Caco-2 (cell line): ENCODE measurements around the gene SNCG. TPM values are rescaled to one million over a fixed set of nuclear protein-coding genes. Genes with fewer than 3 reads are reported as not detected.
"Not testable (repeated sequence)": the region's sequence is repeated elsewhere in the genome, so short reads cannot be mapped to it uniquely, and the experiment has no call there.

Experiments
- BruUV-seq: library from RNA; stranded (reverse); fragments of 400-500 nt; replicated peaks from 2 replicates; lab custom pipeline; 2021; lab: Mats Ljungman, UMichigan
- CTCF ChIA-PET: fragments of 300-600 bp; sonication (Branson Sonifier 250); formaldehyde crosslinking; loops from one replicate; lab custom pipeline; 2022; ENCODE audit warnings: antibody characterized with exemption; lab: Charles Lee
- POLR2A ChIA-PET: fragments of 300-600 bp; sonication (Branson Sonifier 250); formaldehyde crosslinking; loops from one replicate; lab custom pipeline; 2022; ENCODE audit warnings: antibody characterized with exemption; lab: Charles Lee
- DNase-seq, 2 experiments: peaks; one replicate each; pipeline versions ENCODE4 v3.0.0 to v3.0.0-alpha.2; 2020 to 2022
- H3K27me3 ChIP-seq: replicated peaks from 2 replicates; pipeline ENCODE4 v1.6.0; 2011; ENCODE audit warnings: low read length; ENCODE audit not compliant: control insufficient read depth, insufficient read depth
- H3K36me3 ChIP-seq: 2 replicates; pipeline ENCODE4 v1.5.1; 2011; ENCODE audit warnings: low read length; ENCODE audit not compliant: control insufficient read depth, insufficient read depth
- H3K4me1 ChIP-seq: fragments of 250-450 bp; sonication (Bioruptor Pico); 2 replicates; pipeline ENCODE4 v1.5.1; 2020; ENCODE audit warnings: mild to moderate bottlenecking
- H3K4me3 ChIP-seq: 2 replicates; pipeline ENCODE4 v1.5.1; 2011; ENCODE audit warnings: low read depth, mild to moderate bottlenecking, control low read depth, low read length
- H3K9me3 ChIP-seq: fragments of 250-450 bp; sonication (Bioruptor Pico); 2 replicates; pipeline ENCODE4 v1.5.1; 2020; ENCODE audit warnings: mild to moderate bottlenecking, moderate library complexity
- H3K27ac Mint-ChIP-seq: one replicate; pipeline ENCODE4 v1.8.0; 2022; ENCODE audit warnings: mixed read lengths; ENCODE audit not compliant: unreplicated experiment
- H3K27me3 Mint-ChIP-seq: one replicate; pipeline ENCODE4 v1.8.0; 2022; ENCODE audit warnings: mixed read lengths; ENCODE audit not compliant: insufficient read depth, unreplicated experiment
- H3K36me3 Mint-ChIP-seq: one replicate; pipeline ENCODE4 v1.8.0; 2022; ENCODE audit warnings: mild to moderate bottlenecking, mixed read lengths; ENCODE audit not compliant: insufficient read depth, unreplicated experiment
- H3K4me1 Mint-ChIP-seq: one replicate; pipeline ENCODE4 v1.8.0; 2022; ENCODE audit warnings: low read depth, mixed read lengths; ENCODE audit not compliant: unreplicated experiment
- H3K4me3 Mint-ChIP-seq: one replicate; pipeline ENCODE4 v1.8.0; 2022; ENCODE audit warnings: mild to moderate bottlenecking, moderate library complexity, mixed read lengths; ENCODE audit not compliant: unreplicated experiment
- H3K9me3 Mint-ChIP-seq: one replicate; pipeline ENCODE4 v1.8.0; 2022; ENCODE audit warnings: mixed read lengths; ENCODE audit not compliant: unreplicated experiment
- intact Hi-C: fragments of 100-400 bp; cut with micrococcal nuclease; formaldehyde crosslinking; loops from one replicate; pipeline ENCODE4 v1.10.0; 2022; ENCODE audit not compliant: unreplicated experiment
- total RNA-seq: library from RNA; stranded (reverse); gene quantifications from 2 replicates; pipeline ENCODE4 v1.2.3, GENCODE V29; 2022
- TF ChIP-seq, protein P1 (sequence below), 2 experiments: fragments of 200-600 bp in 1 of 2; IDR thresholded peaks; 1 replicate in 1 of 2; 2 replicates in 1 of 2; pipeline versions ENCODE4 v1.5.1 to v1.8.0; 2011 to 2022; ENCODE audit warnings: antibody characterized with exemption in 1 of 2, control low read depth in 1 of 2, inconsistent platforms in 1 of 2, low read depth in 1 of 2, low read length in 1 of 2, mild to moderate bottlenecking in 1 of 2, moderate library complexity in 1 of 2; ENCODE audit not compliant: insufficient read depth in 1 of 2, severe bottlenecking in 1 of 2, unreplicated experiment in 1 of 2

The SNCG gene
- total RNA-seq, 1 experiment from 2014 or later: 0.45 TPM

DNA sequence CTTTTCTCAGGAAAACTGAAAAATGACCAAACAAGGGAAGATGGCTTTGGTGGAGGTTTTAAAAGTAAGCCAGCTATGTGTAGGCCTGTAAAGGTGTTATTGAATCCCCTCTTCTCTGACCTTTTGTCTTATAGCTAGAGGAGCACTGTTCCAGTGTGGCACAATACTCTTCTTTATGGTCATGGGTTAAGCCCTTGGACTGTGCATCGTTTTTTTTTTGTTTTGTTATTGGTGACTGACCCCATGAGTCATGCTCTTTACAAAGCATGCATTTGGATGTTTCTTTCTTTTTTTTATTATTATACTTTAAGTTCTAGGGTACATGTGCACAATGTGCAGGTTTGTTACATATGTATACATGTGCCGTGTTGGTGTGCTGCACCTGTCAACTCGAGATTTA lies 42.1 kb downstream of the SNCG start:
- DNase-seq: no peak
- Histone ChIP-seq H3K4me1 (no peaks in the 10 kb centered on the region), H3K27me3 (no peaks in the 10 kb centered on the region), H3K9me3 (no peaks in the 10 kb centered on the region), H3K36me3 (no peaks in the 10 kb centered on the region), H3K4me3 (no peak overlapping the region)
- Mint-ChIP-seq H3K27ac (no peak overlapping the region), H3K4me1 (no peaks in the 10 kb centered on the region), H3K27me3 (no peaks in the 10 kb centered on the region), H3K36me3 (no peaks in the 10 kb centered on the region), H3K9me3 (no peaks in the 10 kb centered on the region), H3K4me3 (no peak overlapping the region)
- ChIA-PET CTCF (no interaction called here), POLR2A (no interaction called here)
- no TSS peak for BruUV-seq
- intact Hi-C loops: no loop called here
- TF ChIP-seq, protein P1, sequence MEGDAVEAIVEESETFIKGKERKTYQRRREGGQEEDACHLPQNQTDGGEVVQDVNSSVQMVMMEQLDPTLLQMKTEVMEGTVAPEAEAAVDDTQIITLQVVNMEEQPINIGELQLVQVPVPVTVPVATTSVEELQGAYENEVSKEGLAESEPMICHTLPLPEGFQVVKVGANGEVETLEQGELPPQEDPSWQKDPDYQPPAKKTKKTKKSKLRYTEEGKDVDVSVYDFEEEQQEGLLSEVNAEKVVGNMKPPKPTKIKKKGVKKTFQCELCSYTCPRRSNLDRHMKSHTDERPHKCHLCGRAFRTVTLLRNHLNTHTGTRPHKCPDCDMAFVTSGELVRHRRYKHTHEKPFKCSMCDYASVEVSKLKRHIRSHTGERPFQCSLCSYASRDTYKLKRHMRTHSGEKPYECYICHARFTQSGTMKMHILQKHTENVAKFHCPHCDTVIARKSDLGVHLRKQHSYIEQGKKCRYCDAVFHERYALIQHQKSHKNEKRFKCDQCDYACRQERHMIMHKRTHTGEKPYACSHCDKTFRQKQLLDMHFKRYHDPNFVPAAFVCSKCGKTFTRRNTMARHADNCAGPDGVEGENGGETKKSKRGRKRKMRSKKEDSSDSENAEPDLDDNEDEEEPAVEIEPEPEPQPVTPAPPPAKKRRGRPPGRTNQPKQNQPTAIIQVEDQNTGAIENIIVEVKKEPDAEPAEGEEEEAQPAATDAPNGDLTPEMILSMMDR (IDR thresholded peaks at IDR 0.05; ENCODE audit: insufficient read depth in 1 of 2, low read depth in 1 of 2, low read length in 1 of 2, severe bottlenecking in 1 of 2, unreplicated experiment in 1 of 2): no peak

DNA sequence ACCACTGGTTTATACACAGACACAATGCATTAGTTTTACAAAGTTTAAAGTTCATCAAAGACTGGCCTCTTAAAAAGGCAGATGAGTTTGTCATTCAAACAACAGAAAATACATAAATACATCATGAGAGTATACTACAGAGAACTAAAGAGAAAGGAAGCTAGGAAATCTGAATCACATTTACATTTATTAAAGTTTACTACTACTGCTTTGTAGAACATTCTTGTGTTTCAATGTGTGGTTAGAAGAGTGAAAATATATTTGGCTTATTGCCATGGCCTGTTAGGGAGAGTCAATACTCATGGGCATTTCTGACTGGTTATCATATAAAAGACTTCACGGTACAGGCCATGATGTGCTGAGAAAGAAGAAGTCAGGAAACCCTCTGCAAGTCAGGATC lies 48.7 kb downstream of the SNCG start:
- DNase-seq, H3K36me3 Mint-ChIP-seq, H3K36me3 ChIP-seq, H3K27me3 Mint-ChIP-seq, H3K4me3 Mint-ChIP-seq, intact Hi-C loops, H3K4me1 Mint-ChIP-seq, H3K9me3 Mint-ChIP-seq, H3K4me3 ChIP-seq, H3K4me1 ChIP-seq, BruUV-seq, CTCF ChIA-PET, H3K9me3 ChIP-seq, H3K27me3 ChIP-seq: not testable (repeated sequence)
- peak overlapping the region; percentile 31 for H3K27ac Mint-ChIP-seq
- POLR2A ChIA-PET: interaction anchor here (0.6 kb wide), 1 partner anchor 41 kb away, joined by 4 read pairs; no protein-coding TSS in a partner anchor

DNA sequence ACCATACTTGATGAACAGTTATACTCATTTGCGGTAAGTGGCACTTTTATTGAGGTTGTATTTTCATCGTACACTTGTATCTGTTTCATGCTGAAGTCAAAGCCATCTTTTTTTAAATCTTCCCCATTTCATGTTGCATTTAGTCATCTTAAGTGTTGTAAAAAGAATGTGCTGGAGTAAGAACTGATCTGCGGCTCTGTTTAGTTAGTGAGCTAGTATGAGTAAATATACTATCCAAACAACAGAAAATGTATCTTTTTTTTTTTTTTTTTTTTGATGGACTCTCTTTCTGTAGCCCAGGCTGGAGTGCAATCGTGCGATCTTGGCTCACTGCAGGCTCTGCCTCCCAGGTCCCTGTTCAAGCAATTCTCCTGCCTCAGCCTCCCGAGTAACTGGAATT lies 49.3 kb downstream of the SNCG start:
- intact Hi-C loops, CTCF ChIA-PET, DNase-seq, H3K27me3 Mint-ChIP-seq, H3K4me1 Mint-ChIP-seq, H3K9me3 Mint-ChIP-seq, H3K4me3 Mint-ChIP-seq, H3K9me3 ChIP-seq, BruUV-seq, H3K36me3 ChIP-seq, H3K4me1 ChIP-seq, H3K36me3 Mint-ChIP-seq, H3K27me3 ChIP-seq, H3K4me3 ChIP-seq: not testable (repeated sequence)
- POLR2A ChIA-PET: interaction anchor here (0.6 kb wide), 1 partner anchor 41 kb away, joined by 4 read pairs; no protein-coding TSS in a partner anchor
- peak overlapping the region; percentile 31 for H3K27ac Mint-ChIP-seq

DNA sequence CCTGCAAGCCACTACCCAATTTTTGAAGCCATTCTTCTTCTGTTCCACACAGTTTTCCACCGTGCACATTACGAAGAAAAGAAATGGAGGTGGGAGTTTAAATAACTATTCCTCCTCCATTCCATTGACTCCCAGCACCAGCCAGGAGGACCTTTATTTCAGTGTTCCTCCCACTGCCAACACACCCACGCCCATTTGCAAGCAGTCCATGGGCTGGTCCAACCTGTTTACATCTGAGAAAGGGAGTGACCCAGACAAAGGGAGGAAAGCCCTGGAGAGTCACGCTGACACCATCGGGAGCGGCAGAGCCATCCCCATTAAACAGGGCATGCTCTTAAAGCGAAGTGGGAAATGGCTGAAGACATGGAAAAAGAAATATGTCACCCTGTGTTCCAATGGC lies 49.9 kb downstream of the SNCG start:
- H3K27me3 ChIP-seq, intact Hi-C loops, H3K36me3 ChIP-seq, DNase-seq, H3K4me1 Mint-ChIP-seq, H3K4me3 ChIP-seq, H3K4me3 Mint-ChIP-seq, H3K4me1 ChIP-seq, CTCF ChIA-PET, H3K9me3 Mint-ChIP-seq, H3K9me3 ChIP-seq, H3K27ac Mint-ChIP-seq, H3K36me3 Mint-ChIP-seq, BruUV-seq, POLR2A ChIA-PET, H3K27me3 Mint-ChIP-seq: not testable (repeated sequence)

DNA sequence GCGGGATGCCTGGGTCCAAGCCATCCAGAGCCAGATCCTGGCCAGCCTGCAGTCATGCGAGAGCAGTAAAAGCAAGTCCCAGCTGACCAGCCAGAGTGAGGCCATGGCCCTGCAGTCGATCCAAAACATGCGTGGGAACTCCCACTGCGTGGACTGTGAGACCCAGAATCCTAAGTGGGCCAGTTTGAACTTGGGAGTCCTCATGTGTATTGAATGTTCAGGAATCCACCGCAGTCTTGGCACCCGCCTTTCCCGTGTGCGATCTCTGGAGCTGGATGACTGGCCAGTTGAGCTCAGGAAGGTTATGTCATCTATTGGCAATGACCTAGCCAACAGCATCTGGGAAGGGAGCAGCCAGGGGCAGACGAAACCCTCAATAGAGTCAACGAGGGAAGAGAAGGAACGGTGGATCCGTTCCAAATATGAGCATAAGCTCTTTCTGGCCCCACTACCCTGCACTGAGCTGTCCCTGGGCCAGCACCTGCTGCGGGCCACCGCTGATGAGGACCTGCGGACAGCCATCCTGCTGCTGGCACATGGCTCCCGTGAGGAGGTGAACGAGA lies 50.8 kb downstream of the SNCG start:
- CTCF ChIA-PET, H3K36me3 ChIP-seq, POLR2A ChIA-PET: not testable (repeated sequence)

More for the DNA sequence above, 50.8 kb downstream of the SNCG start:
- H3K4me3 Mint-ChIP-seq, H3K9me3 Mint-ChIP-seq, H3K4me3 ChIP-seq, H3K4me1 ChIP-seq, H3K36me3 Mint-ChIP-seq, H3K4me1 Mint-ChIP-seq, BruUV-seq, H3K9me3 ChIP-seq, intact Hi-C loops, H3K27me3 Mint-ChIP-seq, DNase-seq, H3K27me3 ChIP-seq, H3K27ac Mint-ChIP-seq: not testable (repeated sequence)
